ENCODE data around the gene CASR.

The CASR gene

DNA sequence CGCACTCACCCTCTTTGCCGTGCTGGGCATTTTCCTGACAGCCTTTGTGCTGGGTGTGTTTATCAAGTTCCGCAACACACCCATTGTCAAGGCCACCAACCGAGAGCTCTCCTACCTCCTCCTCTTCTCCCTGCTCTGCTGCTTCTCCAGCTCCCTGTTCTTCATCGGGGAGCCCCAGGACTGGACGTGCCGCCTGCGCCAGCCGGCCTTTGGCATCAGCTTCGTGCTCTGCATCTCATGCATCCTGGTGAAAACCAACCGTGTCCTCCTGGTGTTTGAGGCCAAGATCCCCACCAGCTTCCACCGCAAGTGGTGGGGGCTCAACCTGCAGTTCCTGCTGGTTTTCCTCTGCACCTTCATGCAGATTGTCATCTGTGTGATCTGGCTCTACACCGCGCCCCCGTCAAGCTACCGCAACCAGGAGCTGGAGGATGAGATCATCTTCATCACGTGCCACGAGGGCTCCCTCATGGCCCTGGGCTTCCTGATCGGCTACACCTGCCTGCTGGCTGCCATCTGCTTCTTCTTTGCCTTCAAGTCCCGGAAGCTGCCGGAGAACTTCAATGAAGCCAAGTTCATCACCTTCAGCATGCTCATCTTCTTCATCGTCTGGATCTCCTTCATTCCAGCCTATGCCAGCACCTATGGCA lies 100.5 kb downstream of the CASR start:
- Histone ChIP-seq H3K9me3 (ENCODE audit: control insufficient read depth, low read length) (no peaks in the 10 kb centered on the region), H3K4me3 (ENCODE audit: extremely low read depth, insufficient read depth, low read length, poor library complexity, severe bottlenecking) (no peak overlapping the region)
- 89 to 91% methylated on average over 17 to 20 of the region's 22 CpGs for WGBS, 2 experiments (ENCODE audit: insufficient coverage in 2 of 2)

DNA sequence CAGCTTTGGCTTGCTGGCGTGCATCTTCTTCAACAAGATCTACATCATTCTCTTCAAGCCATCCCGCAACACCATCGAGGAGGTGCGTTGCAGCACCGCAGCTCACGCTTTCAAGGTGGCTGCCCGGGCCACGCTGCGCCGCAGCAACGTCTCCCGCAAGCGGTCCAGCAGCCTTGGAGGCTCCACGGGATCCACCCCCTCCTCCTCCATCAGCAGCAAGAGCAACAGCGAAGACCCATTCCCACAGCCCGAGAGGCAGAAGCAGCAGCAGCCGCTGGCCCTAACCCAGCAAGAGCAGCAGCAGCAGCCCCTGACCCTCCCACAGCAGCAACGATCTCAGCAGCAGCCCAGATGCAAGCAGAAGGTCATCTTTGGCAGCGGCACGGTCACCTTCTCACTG lies 101.0 kb downstream of the CASR start:
- H3K4me1 ChIP-seq (ENCODE audit: control insufficient read depth, insufficient read depth, low read length, poor library complexity, severe bottlenecking): no peaks in the 10 kb centered on the region
- no peak overlapping the region for H3K4me3 ChIP-seq (ENCODE audit: extremely low read depth, insufficient read depth, low read length, poor library complexity, severe bottlenecking)
- no peaks in the 10 kb centered on the region for H3K36me3 ChIP-seq (ENCODE audit: control insufficient read depth, insufficient read depth, low read length)
- WGBS, 2 experiments (ENCODE audit: insufficient coverage in 2 of 2): 92 to 93% methylated on average over 17 to 19 of the region's 20 CpGs
- no peak overlapping the region for H3K27ac ChIP-seq (ENCODE audit: low read depth, low read length, severe bottlenecking)
- no peaks in the 10 kb centered on the region for H3K9me3 ChIP-seq (ENCODE audit: control insufficient read depth, low read length)

More for the DNA sequence above, 100.5 kb downstream of the CASR start:
- H3K36me3 ChIP-seq (ENCODE audit: control insufficient read depth, insufficient read depth, low read length): no peaks in the 10 kb centered on the region
- no peaks in the 10 kb centered on the region for H3K4me1 ChIP-seq (ENCODE audit: control insufficient read depth, insufficient read depth, low read length, poor library complexity, severe bottlenecking)
- H3K27ac ChIP-seq (ENCODE audit: low read depth, low read length, severe bottlenecking): no peak overlapping the region

DNA sequence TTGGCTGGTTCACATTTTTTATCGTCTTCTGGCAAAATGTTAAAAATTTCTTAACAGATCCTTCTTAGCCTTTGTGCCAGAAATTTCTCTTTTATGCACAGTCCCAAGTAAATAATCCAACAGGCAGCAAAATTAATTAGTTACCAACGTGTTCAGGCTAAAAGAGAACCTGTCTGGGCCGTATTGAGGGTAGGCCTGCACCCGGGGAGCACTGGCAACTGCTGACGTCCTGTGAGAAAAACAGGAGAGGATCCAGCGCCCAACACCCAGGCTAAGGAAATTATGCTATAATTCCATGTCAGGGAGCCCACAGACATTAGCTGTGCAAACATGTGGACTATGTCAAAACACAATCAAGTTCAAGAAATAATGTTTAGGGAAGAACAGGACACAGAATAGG lies 110.9 kb downstream of the CASR start:
- Histone ChIP-seq H3K27ac (ENCODE audit: low read depth, low read length, severe bottlenecking) (no peak overlapping the region), H3K4me1 (ENCODE audit: control insufficient read depth, insufficient read depth, low read length, poor library complexity, severe bottlenecking) (no peaks in the 10 kb centered on the region), H3K4me3 (ENCODE audit: extremely low read depth, insufficient read depth, low read length, poor library complexity, severe bottlenecking) (no peak overlapping the region), H3K9me3 (ENCODE audit: control insufficient read depth, low read length) (no peaks in the 10 kb centered on the region), H3K36me3 (ENCODE audit: control insufficient read depth, insufficient read depth, low read length) (no peaks in the 10 kb centered on the region)
- WGBS, 2 experiments (ENCODE audit: insufficient coverage in 2 of 2): 72 to 89% methylated on average over 5 of the region's 6 CpGs

DNA sequence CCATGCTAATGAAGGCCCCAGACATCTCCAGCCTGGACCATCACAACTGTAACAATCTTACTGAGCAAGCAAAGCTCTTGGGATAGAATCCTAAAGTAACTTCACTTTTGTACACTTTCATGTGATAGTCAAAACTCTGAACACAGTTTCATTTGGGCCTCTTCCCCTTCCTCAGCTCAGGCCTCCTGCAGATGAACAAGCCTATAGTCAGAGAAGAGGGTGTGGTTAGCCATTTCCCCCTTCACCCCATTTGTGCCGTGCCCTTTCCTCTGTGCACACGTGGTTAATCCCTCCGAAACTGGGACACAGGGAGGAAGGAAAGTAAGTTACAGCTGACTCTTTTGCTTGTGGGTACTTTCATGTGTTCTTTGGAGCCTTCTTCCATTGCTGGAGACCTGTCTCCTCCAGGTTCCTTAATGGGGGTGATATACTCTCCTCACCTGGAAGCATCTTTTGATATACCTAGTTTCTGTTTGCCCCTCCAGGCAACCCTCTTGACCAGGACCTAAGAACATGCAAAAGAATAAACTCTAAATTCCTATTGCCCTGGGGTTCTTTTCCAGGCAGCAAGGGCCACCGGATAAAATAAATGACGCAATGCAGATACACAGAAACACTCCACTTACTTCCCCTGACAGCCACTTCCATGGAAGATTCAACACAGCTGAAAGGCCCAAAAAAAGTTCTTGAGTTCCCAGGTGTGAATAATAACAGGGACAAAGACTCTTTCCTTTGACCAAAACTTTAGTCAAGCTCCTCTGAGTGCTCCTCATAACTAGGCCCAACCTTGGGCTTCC lies 112.0 kb downstream of the CASR start:
- WGBS, 2 experiments (ENCODE audit: insufficient coverage in 2 of 2): 83 to 100% methylated on average over 3 of the region's 5 CpGs
- Histone ChIP-seq H3K4me3 (ENCODE audit: extremely low read depth, insufficient read depth, low read length, poor library complexity, severe bottlenecking) (no peak overlapping the region), H3K36me3 (ENCODE audit: control insufficient read depth, insufficient read depth, low read length) (no peaks in the 10 kb centered on the region), H3K9me3 (ENCODE audit: control insufficient read depth, low read length) (no peaks in the 10 kb centered on the region), H3K4me1 (ENCODE audit: control insufficient read depth, insufficient read depth, low read length, poor library complexity, severe bottlenecking) (no peaks in the 10 kb centered on the region), H3K27ac (ENCODE audit: low read depth, low read length, severe bottlenecking) (no peak overlapping the region)

DNA sequence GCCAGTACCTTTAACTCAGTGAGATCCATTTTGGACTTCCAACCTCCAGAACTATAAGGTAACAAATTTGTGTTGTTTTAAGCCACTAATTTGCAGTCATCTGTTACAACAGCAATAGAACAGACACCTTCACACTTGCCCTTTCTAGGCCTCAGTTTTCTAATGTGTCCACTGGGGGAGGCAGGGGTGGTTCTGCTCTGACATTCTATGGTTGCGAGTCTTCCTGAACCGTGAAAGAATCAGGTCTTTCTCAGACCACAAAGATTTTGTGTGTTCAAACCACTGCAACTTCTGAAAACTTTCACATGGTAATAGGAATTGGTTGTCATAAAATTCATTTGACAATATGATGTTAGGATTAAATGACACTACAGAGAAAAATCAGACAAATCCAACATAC lies 114.8 kb downstream of the CASR start:
- no CpG with 5 or more reads among the region's 2 CpGs for WGBS, 2 experiments (ENCODE audit: insufficient coverage in 2 of 2)
- H3K4me1 ChIP-seq (ENCODE audit: control insufficient read depth, insufficient read depth, low read length, poor library complexity, severe bottlenecking): no peaks in the 10 kb centered on the region
- H3K9me3 ChIP-seq (ENCODE audit: control insufficient read depth, low read length): no peaks in the 10 kb centered on the region
- no peak overlapping the region for H3K4me3 ChIP-seq (ENCODE audit: extremely low read depth, insufficient read depth, low read length, poor library complexity, severe bottlenecking)
- no peak overlapping the region for H3K27ac ChIP-seq (ENCODE audit: low read depth, low read length, severe bottlenecking)
- H3K36me3 ChIP-seq (ENCODE audit: control insufficient read depth, insufficient read depth, low read length): no peaks in the 10 kb centered on the region

DNA sequence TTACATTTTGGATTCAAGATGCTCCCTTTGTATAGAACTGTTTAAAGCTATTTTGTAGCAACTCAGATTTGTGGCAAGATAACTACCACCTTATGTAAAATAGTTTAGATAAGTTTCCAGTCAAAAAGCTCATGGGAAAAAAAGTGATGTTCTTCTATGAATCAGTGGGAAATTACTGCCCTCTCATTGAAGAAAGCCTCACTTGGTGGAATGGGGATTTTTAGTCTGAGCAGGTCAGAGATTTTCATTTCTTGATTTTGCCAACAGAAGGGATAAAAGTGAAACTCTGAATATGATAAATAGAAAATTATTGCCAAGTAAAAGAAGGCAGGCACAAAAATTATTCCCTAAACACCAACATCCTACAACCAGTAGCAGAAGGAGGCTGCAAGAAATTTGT lies 115.7 kb downstream of the CASR start:
- Histone ChIP-seq H3K36me3 (ENCODE audit: control insufficient read depth, insufficient read depth, low read length) (no peaks in the 10 kb centered on the region), H3K27ac (ENCODE audit: low read depth, low read length, severe bottlenecking) (no peak overlapping the region), H3K4me1 (ENCODE audit: control insufficient read depth, insufficient read depth, low read length, poor library complexity, severe bottlenecking) (no peaks in the 10 kb centered on the region), H3K4me3 (ENCODE audit: extremely low read depth, insufficient read depth, low read length, poor library complexity, severe bottlenecking) (no peak overlapping the region), H3K9me3 (ENCODE audit: control insufficient read depth, low read length) (no peaks in the 10 kb centered on the region)

DNA sequence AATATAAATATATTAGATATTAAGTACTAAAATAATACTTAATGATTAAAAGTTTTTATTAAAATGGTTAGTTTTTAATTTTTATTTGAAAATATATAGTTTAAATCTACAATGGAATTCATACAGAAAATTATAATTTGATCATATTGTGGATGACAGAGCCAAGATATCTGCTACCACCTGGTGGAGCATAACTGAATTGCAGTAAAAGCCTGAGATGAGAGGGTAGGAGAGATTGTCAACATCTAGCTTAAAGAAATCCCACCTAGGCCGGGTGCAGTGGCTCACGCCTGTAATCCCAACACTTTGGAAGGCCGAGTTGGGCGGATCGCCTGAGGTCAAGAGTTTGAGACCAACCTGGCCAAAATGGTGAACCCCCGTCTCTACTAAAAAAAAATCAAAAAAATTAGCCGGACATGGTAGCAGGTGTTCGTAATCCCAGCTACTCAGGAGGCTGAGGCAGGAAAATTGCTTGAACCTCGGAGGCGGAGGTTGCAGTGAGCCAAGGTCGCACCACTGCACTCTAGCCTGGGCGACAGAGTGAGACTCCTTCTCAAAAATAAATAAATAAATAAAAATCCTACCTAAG lies 116.5 kb downstream of the CASR start:
- 78 to 80% methylated on average over 10 to 11 of the region's 12 CpGs for WGBS, 2 experiments (ENCODE audit: insufficient coverage in 2 of 2)
- no peak overlapping the region for H3K27ac ChIP-seq (ENCODE audit: low read depth, low read length, severe bottlenecking)
- no peaks in the 10 kb centered on the region for H3K36me3 ChIP-seq (ENCODE audit: control insufficient read depth, insufficient read depth, low read length)
- no peaks in the 10 kb centered on the region for H3K9me3 ChIP-seq (ENCODE audit: control insufficient read depth, low read length)
- H3K4me1 ChIP-seq (ENCODE audit: control insufficient read depth, insufficient read depth, low read length, poor library complexity, severe bottlenecking): no peaks in the 10 kb centered on the region
- H3K4me3 ChIP-seq (ENCODE audit: extremely low read depth, insufficient read depth, low read length, poor library complexity, severe bottlenecking): no peak overlapping the region

DNA sequence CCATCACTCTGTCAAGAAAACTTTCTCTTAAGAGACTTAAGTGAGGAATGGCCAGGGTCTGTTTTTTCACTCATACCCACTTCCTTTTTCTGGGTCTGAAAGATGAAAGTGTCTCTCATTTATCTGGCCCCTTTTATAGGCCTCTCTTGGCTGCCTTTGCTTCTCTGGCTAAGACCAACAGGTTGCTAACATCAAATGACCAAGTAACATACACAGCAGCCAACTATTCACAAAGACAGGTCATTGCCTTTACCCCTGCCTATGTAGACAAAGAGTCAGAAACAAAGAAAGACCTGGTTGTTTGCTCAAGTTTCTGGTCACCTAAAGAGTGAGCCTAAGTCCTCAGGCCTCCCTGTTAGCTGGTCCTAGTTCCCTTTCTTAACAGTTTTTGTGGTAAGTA lies 117.6 kb downstream of the CASR start:
- H3K36me3 ChIP-seq (ENCODE audit: control insufficient read depth, insufficient read depth, low read length): no peaks in the 10 kb centered on the region
- no peak overlapping the region for H3K27ac ChIP-seq (ENCODE audit: low read depth, low read length, severe bottlenecking)
- H3K4me3 ChIP-seq (ENCODE audit: extremely low read depth, insufficient read depth, low read length, poor library complexity, severe bottlenecking): no peak overlapping the region
- no peaks in the 10 kb centered on the region for H3K9me3 ChIP-seq (ENCODE audit: control insufficient read depth, low read length)
- H3K4me1 ChIP-seq (ENCODE audit: control insufficient read depth, insufficient read depth, low read length, poor library complexity, severe bottlenecking): no peaks in the 10 kb centered on the region

DNA sequence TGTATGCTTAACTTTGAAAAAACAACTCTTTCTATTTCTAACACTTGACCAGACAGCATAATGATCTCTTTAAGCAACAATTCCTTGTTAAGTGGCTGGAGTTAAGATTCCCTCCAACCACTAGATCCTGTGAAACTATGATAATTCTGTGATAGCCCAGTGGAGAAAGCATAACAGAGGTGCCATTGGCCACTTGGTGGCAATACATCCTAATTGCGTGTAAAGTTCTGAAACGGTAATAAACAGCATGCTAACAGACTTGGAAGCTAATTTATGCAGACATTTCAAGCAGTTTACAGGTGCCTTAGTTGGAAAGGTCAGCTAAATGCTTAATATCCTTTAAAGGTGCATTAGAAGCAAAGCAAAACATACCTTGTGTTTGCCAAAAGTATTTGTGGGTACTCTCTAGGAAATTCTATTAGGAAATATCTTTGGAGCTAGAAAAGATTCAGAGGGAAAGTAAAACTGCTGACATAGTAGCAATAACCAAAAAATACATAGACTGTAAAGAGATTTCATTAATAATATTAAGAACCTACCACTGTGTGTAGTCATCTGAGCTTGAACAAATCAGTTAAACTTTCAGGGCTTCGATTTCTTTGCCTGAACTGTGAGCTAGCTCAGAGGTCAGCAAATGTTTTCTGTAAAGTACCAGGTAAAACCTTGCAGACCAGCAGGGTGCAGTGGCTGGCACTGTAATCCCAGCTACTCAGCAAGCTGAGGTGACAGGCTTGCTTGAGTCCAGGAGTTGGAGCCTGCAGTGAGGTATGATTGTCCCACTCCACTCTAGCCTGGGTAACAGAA lies 122.6 kb downstream of the CASR start:
- Histone ChIP-seq H3K27ac (ENCODE audit: low read depth, low read length, severe bottlenecking) (no peak overlapping the region), H3K36me3 (ENCODE audit: control insufficient read depth, insufficient read depth, low read length) (no peaks in the 10 kb centered on the region), H3K4me1 (ENCODE audit: control insufficient read depth, insufficient read depth, low read length, poor library complexity, severe bottlenecking) (no peaks in the 10 kb centered on the region), H3K9me3 (ENCODE audit: control insufficient read depth, low read length) (no peaks in the 10 kb centered on the region), H3K4me3 (ENCODE audit: extremely low read depth, insufficient read depth, low read length, poor library complexity, severe bottlenecking) (no peak overlapping the region)
- 55 to 67% methylated on average over 2 to 3 of the region's 3 CpGs for WGBS, 2 experiments (ENCODE audit: insufficient coverage in 2 of 2)

DNA sequence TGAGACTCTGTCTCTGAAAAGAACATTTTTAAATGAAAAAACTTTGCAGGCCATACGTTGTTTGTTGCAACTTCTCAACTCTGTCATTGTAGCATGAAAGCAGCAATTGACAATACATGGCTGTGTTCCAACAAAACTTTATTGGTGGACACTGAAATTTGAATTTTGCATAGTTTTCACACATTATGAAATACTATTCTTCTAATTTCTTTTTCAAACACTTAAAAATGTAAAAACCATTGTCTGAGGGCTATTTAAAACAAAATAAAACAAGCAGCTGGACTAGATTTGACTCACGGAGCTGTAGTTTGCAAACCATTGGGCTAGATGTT lies 123.1 kb downstream of the CASR start:
- H3K4me3 ChIP-seq (ENCODE audit: extremely low read depth, insufficient read depth, low read length, poor library complexity, severe bottlenecking): no peak overlapping the region
- H3K36me3 ChIP-seq (ENCODE audit: control insufficient read depth, insufficient read depth, low read length): no peaks in the 10 kb centered on the region
- no peak overlapping the region for H3K27ac ChIP-seq (ENCODE audit: low read depth, low read length, severe bottlenecking)
- no peaks in the 10 kb centered on the region for H3K9me3 ChIP-seq (ENCODE audit: control insufficient read depth, low read length)
- WGBS, 2 experiments (ENCODE audit: insufficient coverage in 2 of 2): 50 to 83% methylated on average over 1 of the region's 2 CpGs
- no peaks in the 10 kb centered on the region for H3K4me1 ChIP-seq (ENCODE audit: control insufficient read depth, insufficient read depth, low read length, poor library complexity, severe bottlenecking)
